Fibroblast of lung (primary cell): ENCODE data around the gene HOXA9. TPM values are rescaled to one million over a fixed set of nuclear protein-coding genes. Genes with fewer than 3 reads are reported as not detected.

Experiments
- DNase-seq, 2 donors: peaks; one replicate each; pipeline versions ENCODE4 v3.0.0 to v3.0.0-alpha.2; 2010; ENCODE audit warnings: low read depth in 2 of 2
- H2AFZ ChIP-seq: 2 replicates; pipeline ENCODE4 v1.5.1; 2012; ENCODE audit warnings: low read length, control low read depth, inconsistent platforms
- H3K27ac ChIP-seq: 2 replicates; pipeline ENCODE4 v1.5.1; 2011; ENCODE audit warnings: low read length, control low read depth; ENCODE audit not compliant: insufficient read depth
- H3K27me3 ChIP-seq: 2 replicates; pipeline ENCODE4 v1.5.1; 2011; ENCODE audit warnings: mild to moderate bottlenecking, low read length; ENCODE audit not compliant: control insufficient read depth, insufficient read depth
- H3K36me3 ChIP-seq: 2 replicates; pipeline ENCODE4 v1.5.1; 2011; ENCODE audit warnings: low read length; ENCODE audit not compliant: control insufficient read depth, insufficient read depth
- H3K4me1 ChIP-seq: 2 replicates; pipeline ENCODE4 v1.5.1; 2011; ENCODE audit warnings: low read length; ENCODE audit not compliant: control insufficient read depth, insufficient read depth; ENCODE audit errors: extremely low read depth
- H3K4me2 ChIP-seq: 2 replicates; pipeline ENCODE4 v1.5.1; 2011; ENCODE audit warnings: low read length, control low read depth; ENCODE audit not compliant: insufficient read depth; ENCODE audit errors: extremely low read depth
- H3K4me3 ChIP-seq, 4 experiments: fragments of 200-600 bp in 1 of 4; sonication (generic) in 1 of 4; replicated peaks in 1 of 4; 2 replicates each; pipeline ENCODE4 v1.5.1; 2011 to 2016; ENCODE audit warnings: low read length in 4 of 4, low read depth in 3 of 4, mild to moderate bottlenecking in 3 of 4, control low read depth in 2 of 4, inconsistent platforms in 1 of 4, mixed read lengths in 1 of 4; ENCODE audit not compliant: insufficient read depth in 1 of 4; ENCODE audit errors: control extremely low read depth in 1 of 4
- H3K79me2 ChIP-seq: 2 replicates; pipeline ENCODE4 v1.5.1; 2012; ENCODE audit warnings: mild to moderate bottlenecking, low read length, inconsistent platforms; ENCODE audit not compliant: control insufficient read depth, insufficient read depth
- H3K9ac ChIP-seq: 2 replicates; pipeline ENCODE4 v1.5.1; 2011; ENCODE audit warnings: mild to moderate bottlenecking, low read length, control low read depth; ENCODE audit not compliant: insufficient read depth
- H3K9me3 ChIP-seq: 2 replicates; pipeline ENCODE4 v1.5.1; 2012; ENCODE audit warnings: low read depth, low read length; ENCODE audit not compliant: control insufficient read depth, insufficient read depth
- H4K20me1 ChIP-seq: 2 replicates; pipeline ENCODE4 v1.5.1; 2011; ENCODE audit warnings: low read length; ENCODE audit not compliant: control insufficient read depth, insufficient read depth; ENCODE audit errors: extremely low read depth
- CTCF ChIP-seq, 2 donors: IDR thresholded peaks in 1 of 2; conservative IDR thresholded peaks in 1 of 2; 1 replicate in 1 of 2; 2 replicates in 1 of 2; pipeline ENCODE4 v1.5.1; 2011 to 2012; ENCODE audit warnings: low read length in 2 of 2, control low read depth in 1 of 2, inconsistent platforms in 1 of 2, low read depth in 1 of 2, mild to moderate bottlenecking in 1 of 2
- EZH2 ChIP-seq: IDR thresholded peaks from 2 replicates; pipeline ENCODE4 v1.5.1; 2012; ENCODE audit warnings: low read length, control low read depth, mild to moderate bottlenecking; ENCODE audit errors: missing control alignments
- polyA plus RNA-seq, 2 donors: library from polyadenylated mRNA; depleted of rRNA in 1 of 2; stranded (reverse) in 1 of 2; unstranded in 1 of 2; fragments of >200 nt; gene quantifications; 2 replicates each; pipeline ENCODE4 v1.2.1, GENCODE V29; 2011 to 2012; ENCODE audit warnings: missing spikeins in 1 of 2
- total RNA-seq: library from RNA; depleted of rRNA; stranded (reverse); fragments of >200 nt; gene quantifications from 2 replicates; pipeline ENCODE4 v1.2.1, GENCODE V29; 2014

HOXA9 gene
- total and polyA plus RNA-seq, 2 donors (not counting 1 experiment from before 2014, with no cell fraction given), result 0.08 TPM; not detected in 1

- Histone ChIP-seq H3K9ac (peak overlapping the region; percentile 64), H3K27ac (peak overlapping the region; percentile 81), H2AFZ (peak overlapping the region; percentile 18), H3K4me3 (peak overlapping the region; percentile 42 to 61 (median 49)), H3K27me3 (no peaks in the 10 kb centered on the region), H3K4me2 (peak overlapping the region; percentile 90), H3K36me3 (no peaks in the 10 kb centered on the region), H3K4me1 (peaks cover 21% of the 10 kb centered on the region), H3K9me3 (no peaks in the 10 kb centered on the region), H4K20me1 (no peaks in the 10 kb centered on the region), H3K79me2 (peaks cover 50% of the 10 kb centered on the region)
- TF ChIP-seq EZH2 (no peak), CTCF (conservative IDR thresholded peaks at IDR 0.05 in 1 of 2, IDR thresholded peaks at IDR 0.05 in 1 of 2; ENCODE audit: low read depth in 1 of 2, low read length in 2 of 2) (no peak)
- no peak for DNase-seq
Measured at GRCh38 chr7:27151341-27151930, 13.9 kb downstream of the HOXA9 start.

- TF ChIP-seq EZH2 (no peak), CTCF (conservative IDR thresholded peaks at IDR 0.05 in 1 of 2, IDR thresholded peaks at IDR 0.05 in 1 of 2; ENCODE audit: low read depth in 1 of 2, low read length in 2 of 2) (peak; percentile 63 to 64)
- Histone ChIP-seq H3K9ac (peak overlapping the region; percentile 64), H3K79me2 (peaks cover 57% of the 10 kb centered on the region)
Measured at GRCh38 chr7:27150568-27151340, 14.6 kb downstream of the HOXA9 start.

GRCh38 chr7:27149842-27150567, 15.3 kb downstream of the HOXA9 start:
- Histone ChIP-seq H3K9ac (peak overlapping the region; percentile 64), H3K9me3 (no peaks in the 10 kb centered on the region), H3K4me1 (peaks cover 22% of the 10 kb centered on the region), H3K36me3 (no peaks in the 10 kb centered on the region), H3K27ac (peak overlapping the region; percentile 81), H3K4me2 (peak overlapping the region; percentile 90), H3K4me3 (peak overlapping the region; percentile 42 to 61 (median 49)), H2AFZ (peak overlapping the region; percentile 28), H4K20me1 (no peaks in the 10 kb centered on the region), H3K79me2 (peaks cover 65% of the 10 kb centered on the region), H3K27me3 (no peaks in the 10 kb centered on the region)
- no peak for TF ChIP-seq EZH2
- TF ChIP-seq CTCF (conservative IDR thresholded peaks at IDR 0.05 in 1 of 2, IDR thresholded peaks at IDR 0.05 in 1 of 2; ENCODE audit: low read depth in 1 of 2, low read length in 2 of 2), result no peak
- DNase-seq, result no peak

More at GRCh38 chr7:27150568-27151340, 14.6 kb downstream of the HOXA9 start:
- DNase-seq, result peak; percentile 47 to 87
- peak overlapping the region; percentile 42 to 61 (median 49) for H3K4me3 ChIP-seq
- no peaks in the 10 kb centered on the region for H3K27me3 ChIP-seq
- peak overlapping the region; percentile 55 for H2AFZ ChIP-seq
- peak overlapping the region; percentile 90 for H3K4me2 ChIP-seq
- no peaks in the 10 kb centered on the region for H3K36me3 ChIP-seq
- no peaks in the 10 kb centered on the region for H4K20me1 ChIP-seq
- H3K4me1 ChIP-seq, result peaks cover 25% of the 10 kb centered on the region
- peak overlapping the region; percentile 81 for H3K27ac ChIP-seq
- no peaks in the 10 kb centered on the region for H3K9me3 ChIP-seq
